Measurements from ENCODE around the gene PERM1. TPM values are rescaled to one million over a fixed set of nuclear protein-coding genes. Genes with fewer than 3 reads are reported as not detected.
"Not testable (repeated sequence)": the region's sequence is repeated elsewhere in the genome, so short reads cannot be mapped to it uniquely, and the experiment has no call there.

PERM1 gene
- total RNA-seq (not detected), total RNA-seq (0 reads per million in 2 donors)

GRCh38 chr1:981955-982558 is at the start of gene PERM1:
PERM1 (minus strand) TSS chr1:982093; CDS start chr1:981029, 1,064 bp downstream.
- H3K9me3 ChIP-seq (ENCODE audit: control insufficient read depth, low read length, poor library complexity, severe bottlenecking) = no peaks in the 10 kb centered on the region
- Mint-ChIP-seq H3K36me3 (ENCODE audit: low read depth) (no peaks in the 10 kb centered on the region), H3K27ac (no peak within 1 kb of the TSS), H3K27me3 (peaks cover 36% of the 10 kb centered on the region), H3K4me3 (no peak within 1 kb of the TSS), H3K4me1 (peaks cover 3% of the 10 kb centered on the region)
- ATAC-seq (no peak), DNase-seq (no peak)

- H3K36me3 Mint-ChIP-seq (ENCODE audit: low read depth); H3K4me1 Mint-ChIP-seq; H3K9me3 ChIP-seq (ENCODE audit: control insufficient read depth, low read length, poor library complexity, severe bottlenecking); H3K4me3 Mint-ChIP-seq; DNase-seq; H3K27ac Mint-ChIP-seq; ATAC-seq: not testable (repeated sequence)
- peaks cover 12% of the 10 kb centered on the region for H3K27me3 Mint-ChIP-seq
Measured at GRCh38 chr1:1030867-1031658, 49.2 kb upstream of the PERM1 start.

- Mint-ChIP-seq H3K27ac (no peak overlapping the region), H3K27me3 (peaks cover 8% of the 10 kb centered on the region), H3K36me3 (ENCODE audit: low read depth) (no peaks in the 10 kb centered on the region), H3K4me1 (peaks cover 6% of the 10 kb centered on the region), H3K4me3 (no peak overlapping the region)
- no peaks in the 10 kb centered on the region for H3K9me3 ChIP-seq (ENCODE audit: control insufficient read depth, low read length, poor library complexity, severe bottlenecking)
- DNase-seq (no peak), ATAC-seq (no peak)
Measured at GRCh38 chr1:1027791-1028190, 45.9 kb upstream of the PERM1 start.

- H3K4me1 Mint-ChIP-seq = no peaks in the 10 kb centered on the region
- ATAC-seq = peak; percentile 8
- DNase-seq = no peak
- no peaks in the 10 kb centered on the region for H3K9me3 ChIP-seq (ENCODE audit: control insufficient read depth, low read length, poor library complexity, severe bottlenecking)
- no peaks in the 10 kb centered on the region for H3K36me3 Mint-ChIP-seq (ENCODE audit: low read depth)
- H3K4me3 Mint-ChIP-seq = no peak overlapping the region
- H3K27ac Mint-ChIP-seq = no peak overlapping the region
- H3K27me3 Mint-ChIP-seq = peaks cover 2% of the 10 kb centered on the region
Measured at GRCh38 chr1:1026599-1027413, 44.9 kb upstream of the PERM1 start.

- Mint-ChIP-seq H3K27ac (no peak overlapping the region), H3K27me3 (no peaks in the 10 kb centered on the region), H3K4me1 (no peaks in the 10 kb centered on the region), H3K36me3 (ENCODE audit: low read depth) (no peaks in the 10 kb centered on the region), H3K4me3 (no peak overlapping the region)
- no peak for DNase-seq
- no peak for ATAC-seq
- no peaks in the 10 kb centered on the region for H3K9me3 ChIP-seq (ENCODE audit: control insufficient read depth, low read length, poor library complexity, severe bottlenecking)
Measured at GRCh38 chr1:1025730-1026129, 43.8 kb upstream of the PERM1 start.

- H3K4me1 Mint-ChIP-seq = no peaks in the 10 kb centered on the region
- no peaks in the 10 kb centered on the region for H3K36me3 Mint-ChIP-seq (ENCODE audit: low read depth)
- no peaks in the 10 kb centered on the region for H3K27me3 Mint-ChIP-seq
- no peak for DNase-seq
- no peak for ATAC-seq
- H3K9me3 ChIP-seq (ENCODE audit: control insufficient read depth, low read length, poor library complexity, severe bottlenecking) = no peaks in the 10 kb centered on the region
- no peak overlapping the region for H3K27ac Mint-ChIP-seq
- no peak overlapping the region for H3K4me3 Mint-ChIP-seq
Measured at GRCh38 chr1:1024771-1025699, 43.1 kb upstream of the PERM1 start.

- ATAC-seq (no peak), DNase-seq (no peak)
- Mint-ChIP-seq H3K27me3 (no peaks in the 10 kb centered on the region), H3K27ac (no peak overlapping the region), H3K4me3 (no peak overlapping the region), H3K4me1 (no peaks in the 10 kb centered on the region), H3K36me3 (ENCODE audit: low read depth) (no peaks in the 10 kb centered on the region)
- H3K9me3 ChIP-seq (ENCODE audit: control insufficient read depth, low read length, poor library complexity, severe bottlenecking) = no peaks in the 10 kb centered on the region
Measured at GRCh38 chr1:1024149-1024770, 42.4 kb upstream of the PERM1 start.

GRCh38 chr1:1023700-1024099 is 41.8 kb upstream of the PERM1 start:
- Mint-ChIP-seq H3K4me3 (no peak overlapping the region), H3K27ac (no peak overlapping the region), H3K4me1 (no peaks in the 10 kb centered on the region), H3K36me3 (ENCODE audit: low read depth) (no peaks in the 10 kb centered on the region), H3K27me3 (no peaks in the 10 kb centered on the region)
- H3K9me3 ChIP-seq (ENCODE audit: control insufficient read depth, low read length, poor library complexity, severe bottlenecking) = no peaks in the 10 kb centered on the region
- DNase-seq = no peak
- ATAC-seq = no peak

GRCh38 chr1:1022302-1023009 is 40.6 kb upstream of the PERM1 start:
- no peak for DNase-seq
- H3K27me3 Mint-ChIP-seq = no peaks in the 10 kb centered on the region

GRCh38 chr1:1021920-1022259 is 40.0 kb upstream of the PERM1 start:
- H3K27ac Mint-ChIP-seq = no peak overlapping the region
- DNase-seq (no peak), ATAC-seq (no peak)
- H3K36me3 Mint-ChIP-seq (ENCODE audit: low read depth) = no peaks in the 10 kb centered on the region
- H3K4me1 Mint-ChIP-seq = peaks cover 3% of the 10 kb centered on the region
- H3K27me3 Mint-ChIP-seq = no peaks in the 10 kb centered on the region
- no peak overlapping the region for H3K4me3 Mint-ChIP-seq
- no peaks in the 10 kb centered on the region for H3K9me3 ChIP-seq (ENCODE audit: control insufficient read depth, low read length, poor library complexity, severe bottlenecking)

More at GRCh38 chr1:1022302-1023009, 40.6 kb upstream of the PERM1 start:
- no peak overlapping the region for H3K27ac Mint-ChIP-seq
- H3K4me1 Mint-ChIP-seq = no peaks in the 10 kb centered on the region
- no peaks in the 10 kb centered on the region for H3K36me3 Mint-ChIP-seq (ENCODE audit: low read depth)
- no peak for ATAC-seq
- no peaks in the 10 kb centered on the region for H3K9me3 ChIP-seq (ENCODE audit: control insufficient read depth, low read length, poor library complexity, severe bottlenecking)
- H3K4me3 Mint-ChIP-seq = no peak overlapping the region

GRCh38 chr1:1021010-1021919 is 39.4 kb upstream of the PERM1 start:
- Mint-ChIP-seq H3K4me3 (peak overlapping the region; percentile 56), H3K27me3 (no peaks in the 10 kb centered on the region), H3K27ac (no peak overlapping the region), H3K4me1 (peaks cover 3% of the 10 kb centered on the region), H3K36me3 (ENCODE audit: low read depth) (no peaks in the 10 kb centered on the region)
- no peaks in the 10 kb centered on the region for H3K9me3 ChIP-seq (ENCODE audit: control insufficient read depth, low read length, poor library complexity, severe bottlenecking)
- no peak for ATAC-seq
- DNase-seq = no peak
